GM19099 (cell line): ENCODE results near the gene DDHD1.

Experiments used
- POLR2A ChIP-seq: IDR thresholded peaks from 3 replicates; pipeline ENCODE4 v1.6.1; 2011; ENCODE audit warnings: low read depth; ENCODE audit not compliant: insufficient read length; ENCODE audit errors: extremely low read depth

The DDHD1 gene

GRCh38 chr14:53126731-53127130 is 26.4 kb downstream of the DDHD1 start:
- TF ChIP-seq POLR2A: no peak

DNA sequence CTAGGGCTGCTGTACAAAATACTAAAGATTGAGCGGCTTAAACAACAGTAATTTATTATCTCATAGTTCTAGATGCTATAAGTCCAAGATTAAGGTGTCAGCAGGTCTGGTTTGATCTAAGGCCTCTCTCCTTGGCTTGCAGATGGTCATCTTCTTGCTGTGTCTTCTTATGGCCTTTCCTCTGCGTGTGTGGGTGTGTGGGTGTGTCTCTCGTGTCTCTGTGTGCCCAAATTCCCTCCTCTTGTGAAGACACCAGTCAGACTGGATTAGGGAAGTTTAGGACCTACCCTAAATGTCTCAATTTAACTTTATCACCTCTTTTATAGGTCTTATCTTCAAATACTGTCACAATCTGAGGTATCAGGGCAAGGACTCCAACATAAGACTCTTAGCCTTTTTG is 28.3 kb downstream of the DDHD1 start:
- no peak for TF ChIP-seq POLR2A

- TF ChIP-seq POLR2A: no peak
Observed at GRCh38 chr14:53113989-53114388, 39.1 kb downstream of the DDHD1 start.

DNA sequence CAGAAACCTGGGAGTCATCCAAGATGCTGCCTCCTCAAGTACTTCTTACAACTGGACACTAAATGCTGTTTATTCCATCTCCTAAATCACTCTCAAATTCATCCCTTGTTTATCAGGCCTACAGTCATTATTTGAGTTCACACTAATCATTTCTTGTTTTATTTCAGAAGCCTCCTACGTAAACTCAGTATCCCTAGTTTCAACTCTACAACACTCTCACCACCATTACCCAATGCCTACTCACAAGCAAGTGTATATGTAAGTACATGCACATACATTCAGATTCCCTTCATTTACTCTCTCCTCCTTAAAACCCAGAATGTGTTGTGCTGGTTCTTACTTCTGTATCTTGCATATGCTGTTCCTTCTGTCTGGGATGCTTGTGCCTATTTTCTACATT is 43.0 kb downstream of the DDHD1 start:
- no peak for TF ChIP-seq POLR2A

- TF ChIP-seq POLR2A: no peak
Observed at GRCh38 chr14:53109105-53110041, 43.8 kb downstream of the DDHD1 start.

DNA sequence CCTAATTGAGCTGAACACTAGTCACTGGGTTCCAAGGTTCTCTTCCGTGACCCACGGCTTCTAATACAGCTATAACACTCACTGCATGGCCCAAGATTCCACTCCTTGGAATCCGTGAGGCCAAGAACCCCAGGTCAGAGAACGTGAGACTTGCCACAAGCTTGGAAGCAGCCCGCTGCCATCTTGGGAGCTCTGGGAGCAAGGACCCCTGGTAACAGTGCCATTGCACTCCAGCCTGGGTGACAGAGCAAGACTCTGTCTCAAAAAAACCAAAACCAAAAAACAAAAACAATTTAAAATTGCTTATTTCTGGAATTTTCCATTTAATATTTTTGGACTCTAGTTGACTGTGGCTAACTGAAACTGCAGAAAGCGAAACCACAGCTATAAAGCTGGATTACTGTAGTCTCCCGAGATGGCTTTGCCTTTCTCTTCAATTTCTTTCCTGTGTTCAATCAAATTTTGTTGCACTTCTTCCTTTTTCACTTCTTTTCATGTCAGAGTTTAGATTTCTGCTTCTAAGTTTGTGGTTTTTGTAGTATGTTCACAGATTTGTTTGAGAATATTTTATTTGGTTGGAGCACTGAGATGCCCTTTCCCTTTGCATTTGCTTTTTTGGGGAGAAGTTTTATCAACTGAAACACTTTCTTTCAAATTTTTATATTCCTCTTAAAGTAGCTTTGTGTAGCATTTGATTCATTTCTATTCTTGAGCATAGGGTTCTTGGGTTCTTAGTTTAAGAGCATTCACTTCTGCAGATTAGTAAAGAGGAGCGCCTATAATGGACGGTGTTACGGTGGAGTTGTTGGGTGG is 44.6 kb downstream of the DDHD1 start:
- peak; percentile 17 for TF ChIP-seq POLR2A

DNA sequence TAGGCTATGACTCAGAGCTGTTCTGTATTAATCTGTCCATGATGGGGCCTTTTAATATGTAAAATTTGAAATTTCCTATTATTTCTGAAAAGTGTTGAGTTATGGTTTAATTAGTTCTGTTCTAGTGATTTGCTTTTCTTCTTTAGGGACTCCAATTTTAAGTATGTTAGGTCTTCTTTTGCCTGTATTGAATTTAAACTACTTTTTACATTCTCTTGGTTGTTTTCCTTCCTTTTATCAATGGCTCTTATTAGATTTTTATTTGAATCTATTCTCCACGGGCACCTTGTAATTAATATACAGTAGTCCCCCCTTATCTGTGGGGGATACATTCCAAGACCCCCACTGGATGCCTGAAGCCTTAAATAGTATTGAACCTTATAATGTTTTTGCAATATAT is 46.4 kb downstream of the DDHD1 start:
- TF ChIP-seq POLR2A: no peak

GRCh38 chr14:53103636-53104340 is 49.3 kb downstream of the DDHD1 start:
- no peak for TF ChIP-seq POLR2A

- no peak for TF ChIP-seq POLR2A
Observed at GRCh38 chr14:53093206-53093605, 59.9 kb downstream of the DDHD1 start.

DNA sequence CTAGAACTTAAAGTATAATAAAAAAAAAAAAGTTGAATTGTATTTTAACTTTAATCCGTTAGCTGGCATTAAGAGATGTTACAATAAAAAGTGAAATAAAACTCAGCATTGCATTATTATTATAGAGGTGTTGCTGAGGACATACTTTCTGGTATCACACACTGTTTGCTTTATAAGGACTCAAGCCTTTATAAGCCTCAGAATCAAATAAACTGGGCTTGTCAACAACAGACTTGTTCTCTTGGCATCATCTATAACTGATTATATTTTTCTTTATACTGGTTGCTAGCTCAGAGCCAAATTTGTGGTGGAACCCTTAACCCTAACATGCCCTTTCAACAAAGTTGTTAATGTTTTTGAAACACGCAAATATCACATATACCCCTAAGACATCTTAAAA is 62.3 kb downstream of the DDHD1 start:
- no peak for TF ChIP-seq POLR2A

GRCh38 chr14:53064475-53064874 is 88.6 kb downstream of the DDHD1 start:
- no peak for TF ChIP-seq POLR2A

- no peak for TF ChIP-seq POLR2A
Observed at GRCh38 chr14:53062856-53063255, 90.3 kb downstream of the DDHD1 start.

DNA sequence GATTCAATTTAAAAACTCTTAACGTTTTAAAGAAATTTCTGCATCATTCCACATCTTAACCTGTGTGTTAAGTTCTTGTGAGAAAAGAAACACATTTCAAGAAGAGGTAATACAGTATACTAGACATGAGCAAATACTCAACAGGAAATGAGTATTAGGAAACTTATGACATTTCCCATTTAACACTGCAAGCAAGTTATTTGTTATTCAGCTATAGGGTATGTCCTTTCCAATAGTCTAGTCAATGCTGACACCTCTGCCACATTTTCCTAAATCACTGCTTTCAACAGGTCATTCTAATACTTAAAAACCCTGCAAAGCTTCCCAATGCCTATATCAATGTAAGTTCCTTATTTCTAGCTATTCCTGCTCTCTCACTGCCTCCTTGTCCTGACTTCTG is 93.1 kb downstream of the DDHD1 start:
- TF ChIP-seq POLR2A: no peak

DNA sequence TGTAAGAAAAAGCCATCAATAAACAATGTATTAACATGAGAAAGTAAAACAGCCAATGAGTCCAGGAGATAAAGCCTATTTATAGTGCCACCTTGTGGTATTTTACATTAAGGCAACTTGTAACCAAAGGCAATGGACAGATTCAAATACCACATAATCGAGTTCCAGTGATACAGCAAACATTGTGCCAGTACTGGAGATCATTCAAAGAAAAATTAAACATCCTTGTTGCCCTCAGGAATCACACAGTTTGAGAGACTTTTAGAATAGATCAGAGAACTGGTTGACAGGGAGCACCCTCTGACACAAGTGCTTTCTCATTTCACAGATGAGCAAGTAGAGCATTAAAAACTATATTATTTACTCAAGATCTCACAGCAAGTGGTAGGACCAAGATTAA is 98.1 kb downstream of the DDHD1 start:
- TF ChIP-seq POLR2A: no peak

DNA sequence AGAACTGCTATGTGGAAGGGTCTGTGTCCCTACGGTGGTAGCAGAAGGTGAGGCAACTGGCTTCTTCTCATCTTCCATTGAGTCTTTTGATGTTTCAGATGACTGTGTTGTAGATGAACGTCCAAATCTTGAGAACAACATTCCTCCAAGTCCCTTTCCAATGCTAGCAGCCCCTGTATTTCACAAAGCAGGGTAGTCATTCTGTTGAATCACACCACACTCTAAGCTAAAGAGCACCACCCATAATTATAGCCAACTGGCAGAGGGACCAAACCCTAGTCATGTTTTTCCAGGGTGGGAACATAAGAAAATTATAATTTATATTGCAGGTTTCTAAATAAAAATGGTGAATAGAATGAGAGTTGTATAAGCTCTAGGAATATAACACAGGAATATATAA is 98.7 kb downstream of the DDHD1 start:
- TF ChIP-seq POLR2A: no peak
